AG09319 (cell line): ENCODE data around the gene FAM107B.
"Not testable (repeated sequence)": the region's sequence is repeated elsewhere in the genome, so short reads cannot be mapped to it uniquely, and the experiment has no call there.

ENCODE experiments used
- DNase-seq: peaks from one replicate; pipeline ENCODE4 v3.0.0-alpha.2; 2010; ENCODE audit warnings: low read depth; ENCODE audit errors: extremely low read depth
- CTCF ChIP-seq: IDR thresholded peaks from 2 replicates; pipeline ENCODE4 v1.5.1; 2011; ENCODE audit warnings: low read depth, mild to moderate bottlenecking, inconsistent platforms, low read length, moderate library complexity

FAM107B gene

GRCh38 chr10:14774797-14775196, at the start of gene FAM107B:
Gene FAM107B (minus strand): TSS chr10:14774897. CDS start chr10:14774663, 234 bp downstream.
- no peak for DNase-seq
- no peak for TF ChIP-seq CTCF

GRCh38 chr10:14823966-14824365, 49.3 kb upstream of the FAM107B start:
- TF ChIP-seq CTCF, result no peak
- DNase-seq, result no peak

- peak; percentile 27 for DNase-seq
- peak; percentile 81 for TF ChIP-seq CTCF
Measured at GRCh38 chr10:14822879-14823755, 48.4 kb upstream of the FAM107B start.

- DNase-seq, result no peak
- no peak for TF ChIP-seq CTCF
Measured at GRCh38 chr10:14821635-14822375, 47.1 kb upstream of the FAM107B start.

GRCh38 chr10:14820775-14821154, 46.1 kb upstream of the FAM107B start:
- DNase-seq, result no peak
- no peak for TF ChIP-seq CTCF

GRCh38 chr10:14820010-14820774, 45.5 kb upstream of the FAM107B start:
- peak; percentile 83 for DNase-seq
- peak; percentile 27 for TF ChIP-seq CTCF

- not testable (repeated sequence) for DNase-seq
Measured at GRCh38 chr10:14816717-14817116, 42.0 kb upstream of the FAM107B start.
